Neural cell (in vitro differentiated cells): Measurements from ENCODE around the gene SMIM31. TPM values are rescaled to one million over a fixed set of nuclear protein-coding genes. Genes with fewer than 3 reads are reported as not detected.

Experiments used
- H2AFZ ChIP-seq: fragments of 200-600, 300-800 bp; sonication (generic), shearing (Covaris generic); 2 replicates; pipeline ENCODE4 v1.6.0; 2014; ENCODE audit warnings: low read depth, mild to moderate bottlenecking, antibody characterized with exemption, low read length, moderate library complexity
- H3F3A ChIP-seq: fragments of 200-600 bp; shearing (Covaris generic); 2 replicates; pipeline ENCODE4 v1.6.1; 2016; ENCODE audit warnings: mild to moderate bottlenecking, moderate library complexity, mixed read lengths, antibody characterized with exemption, low read length; ENCODE audit not compliant: insufficient read depth, poor library complexity, severe bottlenecking
- H3K27ac ChIP-seq: fragments of 200-600, 300-800 bp; sonication (generic), shearing (Covaris generic); 2 replicates; pipeline ENCODE4 v1.5.1; 2014; ENCODE audit warnings: mild to moderate bottlenecking, low read length, moderate library complexity
- H3K27me3 ChIP-seq: fragments of 300-800, 200-600 bp; sonication (generic), shearing (Covaris generic); 2 replicates; pipeline ENCODE4 v1.6.0; 2014; ENCODE audit warnings: mild to moderate bottlenecking, low read depth, low read length, moderate library complexity; ENCODE audit not compliant: insufficient read depth
- H3K36me3 ChIP-seq: fragments of 300-800, 200-600 bp; sonication (generic), shearing (Covaris generic); 2 replicates; pipeline ENCODE4 v1.5.1; 2014; ENCODE audit warnings: mild to moderate bottlenecking, antibody characterized with exemption, low read length, moderate library complexity; ENCODE audit not compliant: insufficient read depth
- H3K4me2 ChIP-seq: fragments of 300-800, 200-600 bp; sonication (generic), shearing (Covaris generic); 2 replicates; pipeline ENCODE4 v1.6.0; 2014; ENCODE audit warnings: mild to moderate bottlenecking, low read length
- H3K4me3 ChIP-seq: fragments of 300-800, 200-600 bp; sonication (generic), shearing (Covaris generic); 2 replicates; pipeline ENCODE4 v1.5.1; 2014; ENCODE audit warnings: mild to moderate bottlenecking, low read length, moderate library complexity
- H3K79me2 ChIP-seq: fragments of 200-600 bp; shearing (Covaris generic); replicated peaks from 2 replicates; pipeline ENCODE4 v1.6.0; 2014; ENCODE audit warnings: mild to moderate bottlenecking, low read length, moderate library complexity; ENCODE audit not compliant: insufficient read depth
- H3K9ac ChIP-seq: fragments of 300-800, 200-600 bp; sonication (generic), shearing (Covaris generic); 2 replicates; pipeline ENCODE4 v1.6.1; 2016; ENCODE audit warnings: mild to moderate bottlenecking, low read length, mixed read lengths
- H3K9me2 ChIP-seq: fragments of 200-600 bp; shearing (Covaris generic); 2 replicates; pipeline ENCODE4 v1.6.1; 2016; ENCODE audit warnings: mild to moderate bottlenecking, low read length, mixed read lengths; ENCODE audit not compliant: insufficient read depth
- H3K9me3 ChIP-seq: fragments of 200-600, 300-800 bp; sonication (generic), shearing (Covaris generic); 2 replicates; pipeline ENCODE4 v1.6.1; 2016; ENCODE audit warnings: mild to moderate bottlenecking, mixed run types, low read length, moderate library complexity, mixed read lengths
- H4K20me1 ChIP-seq: fragments of 200-600 bp; shearing (Covaris generic); 2 replicates; pipeline ENCODE4 v1.6.1; 2016; ENCODE audit warnings: mild to moderate bottlenecking, mixed run types; ENCODE audit not compliant: insufficient read depth
- CTCF ChIP-seq: fragments of 450-650 bp; IDR thresholded peaks from 2 replicates; pipeline ENCODE4 v1.5.1; 2014; ENCODE audit warnings: antibody characterized with exemption, mild to moderate bottlenecking, moderate library complexity; ENCODE audit not compliant: poor library complexity, severe bottlenecking
- EP300 ChIP-seq: fragments of 450-650 bp; conservative IDR thresholded peaks from 2 replicates; pipeline ENCODE4 v1.6.1; 2014; ENCODE audit warnings: antibody characterized with exemption, mild to moderate bottlenecking, moderate library complexity; ENCODE audit not compliant: poor library complexity, severe bottlenecking
- EZH2 ChIP-seq: fragments of 200-600, 300-800 bp; shearing (Covaris generic), sonication (generic); IDR thresholded peaks from 2 replicates; pipeline ENCODE4 v1.6.1; 2014; ENCODE audit warnings: antibody characterized with exemption, low read length, borderline replicate concordance, mild to moderate bottlenecking; ENCODE audit not compliant: insufficient read depth, poor library complexity, severe bottlenecking
- MXI1 ChIP-seq: fragments of 450-650 bp; conservative IDR thresholded peaks from 2 replicates; pipeline ENCODE4 v1.6.1; 2014; ENCODE audit warnings: antibody characterized with exemption, mild to moderate bottlenecking; ENCODE audit not compliant: poor library complexity, severe bottlenecking
- POLR2AphosphoS5 ChIP-seq: IDR thresholded peaks from 2 replicates; pipeline ENCODE4 v1.6.1; 2012
- RAD21 ChIP-seq: fragments of 450-650 bp; conservative IDR thresholded peaks from 2 replicates; pipeline ENCODE4 v1.6.1; 2014; ENCODE audit warnings: antibody characterized with exemption, mild to moderate bottlenecking, moderate library complexity
- REST ChIP-seq: IDR thresholded peaks from 2 replicates; pipeline ENCODE4 v1.6.1; 2012; ENCODE audit warnings: borderline replicate concordance
- SMC3 ChIP-seq: fragments of 450-650 bp; conservative IDR thresholded peaks from 2 replicates; pipeline ENCODE4 v1.6.1; 2014; ENCODE audit warnings: antibody characterized with exemption, mild to moderate bottlenecking, moderate library complexity; ENCODE audit not compliant: poor library complexity
- TAF1 ChIP-seq: IDR thresholded peaks from 2 replicates; pipeline ENCODE4 v1.6.1; 2012; ENCODE audit warnings: low read depth
- polyA plus RNA-seq: library from polyadenylated mRNA; depleted of rRNA; stranded (reverse); fragments of >200 nt; gene quantifications from 2 replicates; pipeline ENCODE4 v1.2.3, GENCODE V29; 2014

SMIM31 gene
- polyA plus RNA-seq, 1 donor from 2014 or later = not detected

- no peaks in the 10 kb centered on the region for H3K36me3 ChIP-seq
- H3K4me3 ChIP-seq = no peak overlapping the region
- no peak overlapping the region for H3K4me2 ChIP-seq
- no peak overlapping the region for H2AFZ ChIP-seq
- H3K27ac ChIP-seq = no peak overlapping the region
- H3K9ac ChIP-seq = no peak overlapping the region
- H3K9me3 ChIP-seq = no peaks in the 10 kb centered on the region
- no peaks in the 10 kb centered on the region for H3K9me2 ChIP-seq
- no peaks in the 10 kb centered on the region for H3F3A ChIP-seq
- H3K27me3 ChIP-seq = no peaks in the 10 kb centered on the region
- TF ChIP-seq SMC3 = no peak
- no peak for TF ChIP-seq EP300
- TF ChIP-seq EZH2 = no peak
- no peak for TF ChIP-seq CTCF
- no peak for TF ChIP-seq RAD21
- no peak for TF ChIP-seq POLR2AphosphoS5
- TF ChIP-seq REST = no peak
- no peak for TF ChIP-seq TAF1
- TF ChIP-seq MXI1 = no peak
- no peaks in the 10 kb centered on the region for H4K20me1 ChIP-seq
- H3K79me2 ChIP-seq = no peaks in the 10 kb centered on the region
These were observed 67.8 kb downstream of the SMIM31 start for GRCh38 chr4:164821711-164822110.

- no peaks in the 10 kb centered on the region for H3K27me3 ChIP-seq
- no peaks in the 10 kb centered on the region for H3K79me2 ChIP-seq
- H3K27ac ChIP-seq = no peak overlapping the region
- TF ChIP-seq RAD21 (no peak), POLR2AphosphoS5 (no peak), TAF1 (no peak), SMC3 (no peak), MXI1 (no peak), CTCF (no peak), REST (no peak), EZH2 (no peak), EP300 (no peak)
- no peaks in the 10 kb centered on the region for H4K20me1 ChIP-seq
- H3K4me2 ChIP-seq = no peak overlapping the region
- no peaks in the 10 kb centered on the region for H3K36me3 ChIP-seq
- no peaks in the 10 kb centered on the region for H3F3A ChIP-seq
- H3K9ac ChIP-seq = no peak overlapping the region
- no peak overlapping the region for H3K4me3 ChIP-seq
- no peaks in the 10 kb centered on the region for H3K9me2 ChIP-seq
- no peaks in the 10 kb centered on the region for H3K9me3 ChIP-seq
- H2AFZ ChIP-seq = no peak overlapping the region
These were observed 70.7 kb downstream of the SMIM31 start for GRCh38 chr4:164824581-164824980.
